ENCODE measurements around the gene KCNQ1OT1. TPM values are rescaled to one million over a fixed set of nuclear protein-coding genes. Genes with fewer than 3 reads are reported as not detected.

KCNQ1OT1 gene
- polyA plus RNA-seq, 4 donors, result 0.46 to 2.7 (median 1.5) TPM

DNA sequence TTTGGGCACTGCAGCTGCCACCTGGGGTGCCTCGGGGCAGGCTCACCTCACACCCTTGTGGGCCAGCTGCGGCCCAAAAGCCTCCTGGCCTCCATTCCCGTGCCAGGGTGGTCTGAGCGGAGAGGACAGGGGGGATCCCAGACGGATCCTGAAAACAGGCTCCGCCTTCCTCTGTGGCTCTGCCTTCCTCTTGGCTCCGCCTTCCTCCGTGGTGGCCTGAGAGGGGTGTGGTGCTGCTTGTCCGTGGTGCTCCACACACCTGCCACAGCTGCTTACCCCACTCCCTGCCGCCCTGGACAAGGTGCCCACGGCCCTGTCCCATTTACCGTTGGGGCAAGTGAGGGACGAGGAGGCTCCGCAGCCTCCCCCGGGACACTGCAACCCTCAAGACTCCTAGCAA lies 23.2 kb upstream of the KCNQ1OT1 start:
- no peak for DNase-seq (ENCODE audit: low read depth in 4 of 4, low spot score in 2 of 4)

DNA sequence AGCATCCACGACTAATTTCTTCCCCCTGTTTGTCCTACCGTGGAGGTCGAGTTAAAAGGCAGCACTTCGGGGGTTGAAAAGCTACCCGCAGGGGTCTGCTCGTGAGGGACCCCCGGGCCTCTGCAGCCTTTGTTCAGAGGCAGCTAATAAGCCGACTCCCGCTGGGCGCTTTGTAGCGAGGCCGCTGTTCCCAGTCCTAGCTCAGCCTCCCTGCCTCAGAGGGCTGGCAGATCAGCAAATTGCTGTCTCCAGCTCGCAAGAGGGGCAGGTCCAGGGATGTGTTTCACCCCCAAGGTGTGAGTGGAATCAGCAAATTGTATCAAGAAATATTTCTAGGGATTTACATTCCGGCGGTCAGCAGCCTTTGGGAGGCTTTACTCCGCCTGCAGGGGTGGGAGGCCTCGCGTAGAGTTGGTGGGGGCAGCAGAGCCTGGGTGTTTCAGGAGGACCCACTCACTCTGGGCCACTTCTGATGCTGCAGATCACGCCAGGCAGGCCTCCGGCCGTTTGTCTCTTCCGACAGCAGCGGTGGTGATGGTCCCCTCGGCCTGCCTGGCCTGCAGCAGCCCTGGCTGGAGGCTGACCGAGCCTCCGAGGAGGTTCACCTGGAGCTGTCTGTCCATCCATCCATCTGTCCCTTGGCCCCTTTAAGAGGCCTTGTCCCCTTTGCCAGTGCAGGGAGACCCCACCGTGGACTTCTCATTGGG lies 21.6 kb upstream of the KCNQ1OT1 start:
- DNase-seq (ENCODE audit: low read depth in 4 of 4, low spot score in 2 of 4), result no peak

DNA sequence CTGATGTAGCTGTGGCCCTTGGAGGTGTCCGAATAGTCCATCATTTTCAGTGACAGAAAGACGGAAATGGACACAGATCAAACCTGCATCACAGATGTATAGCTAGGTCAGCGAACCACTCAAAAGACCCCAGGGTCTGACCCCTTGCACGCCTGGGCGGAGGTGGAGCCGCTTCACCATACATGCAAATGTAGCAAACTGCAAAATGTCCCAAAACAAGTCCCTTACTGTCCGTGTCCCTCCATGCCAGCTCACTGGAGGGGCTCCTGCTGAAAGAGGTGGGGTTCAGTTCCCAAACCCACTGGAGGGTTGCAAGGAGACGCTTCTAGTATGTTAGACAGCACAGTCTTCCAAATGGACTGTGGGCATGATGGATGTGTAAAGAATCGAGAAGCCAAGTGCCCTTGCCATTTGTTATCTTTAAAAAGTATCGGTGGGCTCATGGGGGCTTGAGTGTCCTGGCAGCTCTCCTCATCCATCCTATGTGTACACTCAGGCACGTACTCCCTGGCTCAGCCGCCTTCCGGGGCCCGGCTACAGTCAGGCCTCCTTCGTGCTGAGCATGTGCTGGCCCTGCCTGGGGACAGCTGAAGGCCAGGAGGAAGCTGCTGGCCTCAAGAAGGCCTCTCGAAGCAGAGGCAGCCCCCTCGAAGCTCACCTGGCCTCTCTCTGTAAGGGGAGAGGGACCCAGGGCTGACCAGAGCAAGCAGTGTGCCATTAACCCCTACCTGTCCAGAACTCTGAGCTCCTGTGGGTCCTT lies 20.2 kb upstream of the KCNQ1OT1 start:
- no peak for DNase-seq (ENCODE audit: low read depth in 4 of 4, low spot score in 2 of 4)

DNA sequence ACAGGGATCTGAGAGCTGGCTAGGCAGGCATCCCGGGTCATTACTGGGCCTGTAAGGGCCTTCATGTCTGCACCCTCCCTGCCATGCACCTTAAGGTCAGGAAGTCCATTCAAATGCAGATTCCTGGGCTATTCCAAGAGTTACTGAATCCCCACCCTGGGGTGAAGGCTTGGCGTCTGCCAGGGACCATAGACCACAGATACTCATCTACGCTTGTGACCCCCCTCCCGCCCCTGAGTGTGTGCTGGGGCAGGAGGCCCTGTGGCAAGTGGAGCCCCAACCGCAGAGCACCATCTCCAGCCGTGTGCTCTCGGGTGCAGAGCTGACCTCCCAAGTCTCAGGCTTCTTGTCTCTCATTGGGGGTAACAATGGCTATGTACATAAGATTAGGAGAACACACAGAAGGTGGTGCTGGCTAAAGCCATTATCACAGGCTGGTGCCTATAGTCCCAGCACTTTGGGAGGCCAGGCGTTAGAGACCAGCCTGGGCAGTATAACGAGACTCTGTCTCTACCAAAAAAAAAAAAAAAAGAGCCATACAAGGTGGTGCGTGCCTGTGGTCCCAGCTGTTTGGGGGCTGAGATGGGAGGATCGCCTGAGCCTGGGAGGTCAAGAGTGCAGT lies 19.1 kb upstream of the KCNQ1OT1 start:
- no peak for DNase-seq (ENCODE audit: low read depth in 4 of 4, low spot score in 2 of 4)

- DNase-seq (ENCODE audit: low read depth in 4 of 4, low spot score in 2 of 4), result no peak
Measured at GRCh38 chr11:2717561-2718325, 17.9 kb upstream of the KCNQ1OT1 start.

GRCh38 chr11:2716376-2717095 lies 16.7 kb upstream of the KCNQ1OT1 start:
- no peak for DNase-seq (ENCODE audit: low read depth in 4 of 4, low spot score in 2 of 4)

DNA sequence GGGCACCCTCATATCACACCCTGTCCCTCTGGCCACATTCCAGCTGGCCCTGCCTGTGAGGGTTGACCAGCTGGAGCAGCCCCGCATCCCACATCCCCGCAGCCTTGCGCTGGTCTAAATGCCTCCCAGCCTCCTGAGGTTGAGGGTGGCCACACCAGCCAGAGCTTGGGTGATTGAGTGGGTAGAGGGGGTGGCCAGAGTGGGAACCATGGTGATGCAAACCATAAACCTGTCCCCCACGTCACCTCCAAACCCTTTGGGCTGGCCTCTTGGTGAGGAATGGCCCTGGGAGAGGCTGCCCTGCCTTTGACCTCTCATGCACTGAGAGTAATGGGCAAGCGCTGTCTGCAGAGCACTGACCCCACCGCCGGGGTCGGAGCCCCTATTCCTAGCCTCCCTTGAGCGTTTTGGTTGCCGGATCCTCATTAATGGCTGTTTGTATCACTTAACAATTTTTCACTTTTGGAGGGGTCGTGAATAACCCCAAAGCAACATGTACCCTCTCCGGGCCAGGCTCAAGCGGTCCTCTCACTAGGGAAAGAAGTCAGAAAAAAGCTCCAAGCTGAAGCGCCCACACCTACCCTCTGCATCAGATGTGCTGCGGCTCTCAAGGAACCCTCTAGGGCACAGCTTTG lies 16.0 kb upstream of the KCNQ1OT1 start:
- no peak for DNase-seq (ENCODE audit: low read depth in 4 of 4, low spot score in 2 of 4)

DNA sequence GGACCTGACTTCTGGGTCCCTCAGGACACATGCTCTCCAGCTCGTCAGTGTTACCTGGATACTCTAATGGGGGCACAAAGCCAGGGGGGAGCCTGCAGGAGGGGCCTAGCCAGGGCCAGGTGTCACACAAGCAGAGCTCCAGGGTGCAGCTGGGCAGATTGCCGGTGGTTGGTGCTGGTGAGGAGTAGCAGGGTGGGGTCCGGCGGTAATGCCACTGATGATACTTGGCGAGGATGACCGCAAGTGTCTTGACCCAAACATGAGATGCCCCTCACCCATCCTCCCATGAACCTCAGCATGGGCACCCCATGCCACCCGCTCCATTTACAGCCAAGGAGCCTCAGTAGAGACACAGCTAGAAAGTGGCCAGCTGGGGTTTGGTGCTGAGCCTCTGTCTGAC lies 15.1 kb upstream of the KCNQ1OT1 start:
- DNase-seq (ENCODE audit: low read depth in 4 of 4, low spot score in 2 of 4), result no peak

- DNase-seq (ENCODE audit: low read depth in 4 of 4, low spot score in 2 of 4), result no peak
Measured at GRCh38 chr11:2714463-2714800, 14.6 kb upstream of the KCNQ1OT1 start.

GRCh38 chr11:2713661-2714462 lies 14.1 kb upstream of the KCNQ1OT1 start:
- DNase-seq (ENCODE audit: low read depth in 4 of 4, low spot score in 2 of 4), result no peak

DNA sequence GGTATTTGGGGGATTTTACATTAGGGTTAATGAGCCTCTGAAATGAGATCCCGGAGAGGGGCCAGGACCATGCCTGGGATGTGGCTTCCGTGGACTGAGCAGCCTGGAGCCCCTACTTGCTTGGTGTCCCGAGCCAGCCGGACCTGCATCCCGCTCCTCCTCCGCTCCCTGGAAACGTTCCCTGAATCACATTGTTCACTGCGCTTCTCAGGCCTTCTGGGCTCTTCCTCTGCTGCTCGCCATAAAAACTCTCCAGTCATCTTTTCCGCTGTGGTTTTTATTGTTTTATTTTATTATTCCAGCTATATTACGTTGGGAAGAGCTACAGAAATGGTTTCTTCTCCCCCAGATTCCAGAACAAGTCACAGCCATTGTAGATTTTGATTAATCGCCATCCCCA lies 13.3 kb upstream of the KCNQ1OT1 start:
- no peak for DNase-seq (ENCODE audit: low read depth in 4 of 4, low spot score in 2 of 4)

- no peak for DNase-seq (ENCODE audit: low read depth in 4 of 4, low spot score in 2 of 4)
Measured at GRCh38 chr11:2711161-2711560, 11.4 kb upstream of the KCNQ1OT1 start.

DNA sequence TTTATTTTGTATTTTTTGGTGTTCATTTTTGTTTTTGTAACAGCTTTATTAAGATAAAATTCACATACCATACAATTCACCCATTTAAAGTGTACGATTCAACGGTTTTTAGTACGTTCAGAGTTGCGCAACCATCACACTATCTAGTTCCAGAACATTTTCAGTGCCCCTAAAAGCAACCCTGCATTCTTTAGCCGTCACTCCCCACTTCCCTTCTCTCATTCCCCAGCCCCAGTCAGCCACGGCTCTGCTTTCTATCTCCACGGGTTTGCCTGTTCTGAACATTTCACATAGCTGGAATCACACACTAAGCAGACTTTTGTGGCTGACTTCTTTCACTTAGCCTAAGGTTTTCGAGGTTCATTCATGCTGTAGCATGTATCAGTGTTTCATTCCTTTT lies 9.6 kb upstream of the KCNQ1OT1 start:
- DNase-seq (ENCODE audit: low read depth in 4 of 4, low spot score in 2 of 4), result no peak

DNA sequence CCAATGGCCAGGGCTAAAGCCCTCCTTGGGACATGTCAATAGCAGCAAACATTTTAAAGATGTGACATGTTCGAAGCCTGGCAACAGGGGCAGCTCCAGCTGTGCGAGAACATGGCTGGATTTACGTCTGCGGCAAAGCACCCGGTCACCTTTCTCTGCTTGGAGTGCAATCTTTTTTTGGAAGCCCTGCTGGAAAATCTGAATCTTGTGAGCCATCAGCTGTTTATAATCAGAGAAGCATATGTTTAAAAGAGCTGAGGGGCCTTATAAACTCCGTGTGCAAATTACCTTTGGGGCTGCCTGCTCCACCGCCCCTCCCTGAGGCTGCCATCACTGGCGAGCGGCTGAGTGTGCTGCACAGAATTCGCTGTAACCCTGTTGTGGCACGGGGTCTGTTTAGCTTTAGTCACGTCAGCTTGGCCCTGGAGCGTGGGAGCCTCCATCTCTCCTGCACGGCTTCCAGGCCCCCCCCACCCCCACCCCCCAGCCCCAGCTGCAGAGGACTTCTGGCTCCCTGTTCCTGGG lies 9.0 kb upstream of the KCNQ1OT1 start:
- no peak for DNase-seq (ENCODE audit: low read depth in 4 of 4, low spot score in 2 of 4)

- no peak for DNase-seq (ENCODE audit: low read depth in 4 of 4, low spot score in 2 of 4)
Measured at GRCh38 chr11:2708151-2708581, 8.4 kb upstream of the KCNQ1OT1 start.

DNA sequence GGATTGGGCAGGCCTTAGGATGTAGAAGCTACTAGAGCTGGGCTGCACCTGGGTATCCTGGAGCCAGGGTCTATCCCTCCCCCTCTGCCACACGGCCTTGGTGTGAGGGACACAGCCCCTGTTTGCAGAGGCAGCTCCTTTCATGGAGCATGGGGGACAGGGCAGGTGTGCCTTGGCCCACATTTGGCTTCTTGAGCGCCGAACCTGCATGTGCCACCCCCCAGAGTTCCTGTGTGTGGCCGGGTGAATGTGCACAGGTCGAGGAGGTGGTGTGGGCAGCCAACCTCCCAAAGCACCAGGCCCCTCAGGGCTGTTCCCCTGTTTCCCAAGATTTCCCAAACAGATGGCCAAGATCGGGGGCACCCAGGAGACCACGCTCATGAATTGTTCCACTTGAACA lies 7.9 kb upstream of the KCNQ1OT1 start:
- DNase-seq (ENCODE audit: low read depth in 4 of 4, low spot score in 2 of 4), result no peak

DNA sequence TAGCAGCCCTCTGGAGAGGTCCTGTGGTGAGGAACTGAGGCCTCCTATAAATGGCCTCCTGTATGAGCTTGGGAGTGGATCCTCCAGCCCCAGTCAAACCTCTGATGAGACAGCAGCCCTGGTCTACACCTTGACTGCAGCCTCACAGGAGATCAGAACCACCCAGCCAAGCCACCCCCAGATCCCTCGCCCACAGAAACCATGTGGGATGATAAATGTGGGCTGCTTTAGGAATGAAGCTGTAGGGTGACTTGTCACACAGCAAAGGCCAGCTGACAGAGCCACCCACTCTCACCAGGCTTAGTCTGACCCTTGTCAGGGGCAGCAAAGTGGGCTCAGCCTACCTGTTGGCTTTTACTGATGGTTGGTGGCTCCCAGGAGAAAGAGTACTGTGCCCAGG lies 6.5 kb upstream of the KCNQ1OT1 start:
- DNase-seq (ENCODE audit: low read depth in 4 of 4, low spot score in 2 of 4), result no peak

DNA sequence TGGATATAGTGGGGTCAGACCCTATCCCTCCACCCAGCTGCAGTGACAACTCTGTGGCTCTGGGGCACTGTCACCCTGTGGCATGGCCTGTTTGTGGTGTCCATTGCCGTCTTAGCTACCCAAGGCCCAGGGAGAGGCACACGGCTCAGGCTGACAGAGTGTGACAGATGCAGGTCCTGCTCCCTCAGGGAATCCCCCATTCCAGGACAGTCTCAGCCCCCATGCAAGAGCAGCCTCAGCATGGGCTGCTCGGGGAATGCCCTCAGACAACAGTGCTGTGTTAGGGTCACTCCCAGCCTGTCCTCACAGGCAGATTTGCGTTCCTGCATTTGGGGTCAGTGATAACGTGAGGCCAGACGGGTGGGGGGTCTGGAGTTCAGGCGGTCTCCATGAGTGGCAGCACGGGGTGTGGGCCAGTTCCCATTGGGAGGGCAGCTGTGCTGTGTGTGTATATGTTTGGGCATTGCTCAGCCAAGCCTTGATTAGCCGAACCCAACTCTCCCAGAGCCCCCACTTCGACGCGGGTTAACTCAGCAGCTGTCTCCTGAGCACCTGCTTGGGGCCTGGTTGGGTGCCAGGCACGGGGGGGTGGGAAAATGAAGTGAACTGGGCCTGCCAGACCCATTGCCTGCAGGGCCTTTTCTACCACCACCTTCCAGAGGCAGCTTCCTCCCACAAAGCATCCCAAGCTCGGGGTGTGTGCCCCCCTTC lies 5.3 kb upstream of the KCNQ1OT1 start:
- DNase-seq (ENCODE audit: low read depth in 4 of 4, low spot score in 2 of 4), result no peak

All from left renal cortex interstitium (tissue), 4 donors.